Measurements from ENCODE around the gene GDF7. TPM values are rescaled to one million over a fixed set of nuclear protein-coding genes. Genes with fewer than 3 reads are reported as not detected.

GDF7 gene
- total RNA-seq = 0.15 TPM in 1 of 2 replicates, not detected in the other

DNA sequence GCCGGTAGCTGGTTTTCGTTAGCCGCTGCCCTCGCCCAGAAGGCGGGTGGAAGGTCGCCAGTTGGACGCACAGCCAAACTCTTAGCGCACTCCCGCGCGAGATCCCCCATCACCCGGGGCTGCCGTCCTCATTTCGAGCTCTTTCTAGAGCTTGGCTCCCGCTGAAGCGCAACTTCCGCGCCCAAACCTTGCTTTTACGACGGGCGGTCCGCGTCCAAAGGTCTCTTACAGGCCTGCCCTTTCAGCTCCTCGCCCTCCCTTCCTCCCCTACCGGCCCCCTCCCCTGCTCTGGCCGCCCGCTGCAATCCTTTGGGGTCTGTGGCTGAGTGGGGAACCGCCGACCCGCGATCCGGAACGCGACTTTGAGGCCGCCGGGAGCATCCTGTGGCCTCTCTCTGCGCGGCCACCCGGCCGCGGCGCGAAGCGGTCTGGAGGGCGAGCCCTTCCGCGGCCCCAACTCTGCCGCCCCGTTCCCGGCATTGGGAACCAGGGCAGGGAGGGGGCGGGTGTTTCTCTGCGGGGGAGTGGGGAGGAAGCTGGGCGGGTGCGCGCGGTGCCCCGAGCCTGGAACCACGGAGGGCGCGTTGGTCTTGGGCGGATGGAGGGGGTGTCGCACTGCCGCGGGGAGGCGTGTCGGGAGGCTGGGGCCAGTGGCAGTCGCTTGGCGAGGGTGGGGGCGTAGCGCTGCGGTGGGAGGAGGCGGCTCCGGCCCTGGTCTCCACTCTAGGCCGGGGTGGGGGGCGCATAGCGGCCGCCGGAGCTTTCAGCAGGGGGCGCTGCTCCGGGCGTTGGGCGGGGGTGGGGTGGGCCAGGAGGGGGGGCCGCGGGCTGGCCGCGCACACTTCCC lies at the start of gene GDF7:
Gene GDF7 (plus strand): TSS at position 841 of the 847 bp plus-strand sequence. CDS start 96 bp downstream, outside the sequence.

DNA sequence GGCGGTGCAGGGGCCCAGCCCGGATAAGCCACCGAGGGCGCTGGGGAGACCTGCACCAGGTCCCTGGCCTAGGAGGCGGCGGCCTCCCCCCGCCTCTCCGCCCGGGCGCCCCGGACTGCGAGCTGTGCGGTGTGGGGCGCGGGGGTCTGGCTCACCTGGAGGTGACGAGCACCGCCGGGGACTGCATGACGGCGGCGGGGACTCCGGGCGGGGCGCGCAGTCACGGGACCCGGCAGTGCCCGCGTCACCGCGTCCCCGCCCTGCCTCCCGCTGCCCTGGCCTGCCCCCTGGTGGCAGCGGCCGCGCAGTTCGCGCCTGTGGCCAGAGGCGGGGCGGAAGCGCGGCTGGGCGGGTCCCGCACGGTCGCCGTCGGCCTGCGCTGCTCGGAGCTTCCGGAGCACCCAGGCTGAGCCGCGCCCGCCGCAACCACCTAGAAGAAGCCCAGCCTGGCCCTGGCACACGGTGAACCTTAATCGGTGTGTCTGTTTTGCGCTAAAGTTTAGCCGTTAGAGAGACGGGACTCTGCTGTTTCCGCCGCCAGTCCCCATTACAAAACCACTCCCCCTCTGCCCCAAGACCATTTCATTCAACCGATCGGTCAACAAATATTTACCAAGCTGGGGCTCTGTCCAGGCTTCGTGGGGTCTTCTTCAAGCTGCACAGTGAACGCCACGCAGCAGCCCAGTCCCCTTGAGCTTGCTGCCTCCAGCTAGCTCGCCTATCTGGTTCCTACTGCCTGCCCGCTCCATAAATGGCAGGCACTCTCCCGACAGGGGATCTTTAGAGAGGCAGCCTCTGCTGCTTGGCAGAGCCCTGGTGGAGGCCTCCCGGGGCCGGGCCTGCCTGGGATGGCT lies 15.8 kb upstream of the GDF7 start, which contains the start of gene HS1BP3:
Gene HS1BP3 (minus strand): TSS at position 222 of the 854 bp plus-strand sequence. CDS start 35 bp downstream, at position 187.

Other genes starting within 250 kb of the GDF7 start
- gene RHOB, start 220.1 kb upstream of the GDF7 start, total RNA-seq = 35.5 and 138 TPM in 2 replicates
- 49.6 and 86.3 TPM in 2 replicates for gene HS1BP3, start 16.0 kb upstream of the GDF7 start, total RNA-seq
- gene LDAH, start 156.0 kb downstream of the GDF7 start, total RNA-seq = 15.9 and 27.5 TPM in 2 replicates